ENCODE data around the gene ARHGDIG. TPM values are rescaled to one million over a fixed set of nuclear protein-coding genes. Genes with fewer than 3 reads are reported as not detected.
"Not testable (repeated sequence)": the region's sequence is repeated elsewhere in the genome, so short reads cannot be mapped to it uniquely, and the experiment has no call there.

ARHGDIG gene
- total RNA-seq, 1 donor from 2014 or later: 7.0 TPM

DNA sequence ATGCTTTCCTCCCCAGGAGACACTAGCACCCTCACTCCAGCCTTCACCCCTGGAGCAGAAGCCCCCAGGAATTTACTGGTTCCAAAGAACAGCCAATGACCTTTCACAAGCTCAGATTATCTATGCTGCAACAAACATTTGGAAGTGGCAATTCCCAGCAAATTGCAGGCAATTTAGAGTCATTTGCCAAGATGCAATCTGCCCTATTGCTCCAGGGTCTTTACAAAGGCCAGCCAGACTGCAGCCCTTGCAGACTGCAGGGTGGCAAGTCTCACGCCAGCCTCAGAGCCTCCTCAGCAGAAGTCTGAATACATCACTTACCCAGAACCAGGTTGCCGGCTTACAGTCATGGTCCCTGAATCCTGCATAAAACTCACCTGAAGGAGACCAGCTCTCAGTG, 50.4 kb downstream of the ARHGDIG start:
- H3K27ac ChIP-seq (replicated peaks): no peak overlapping the region
- DNase-seq: no peak
- H3K27me3 ChIP-seq (ENCODE audit: low read depth): no peaks in the 10 kb centered on the region
- peaks cover 28% of the 10 kb centered on the region for H3K4me1 ChIP-seq
- H3K9me3 ChIP-seq (replicated peaks): no peaks in the 10 kb centered on the region
- no peak overlapping the region for H3K4me3 ChIP-seq
- intact Hi-C loops (cut with micrococcal nuclease): no loop called here
- no peaks in the 10 kb centered on the region for H3K36me3 ChIP-seq
- TF ChIP-seq, protein P1, sequence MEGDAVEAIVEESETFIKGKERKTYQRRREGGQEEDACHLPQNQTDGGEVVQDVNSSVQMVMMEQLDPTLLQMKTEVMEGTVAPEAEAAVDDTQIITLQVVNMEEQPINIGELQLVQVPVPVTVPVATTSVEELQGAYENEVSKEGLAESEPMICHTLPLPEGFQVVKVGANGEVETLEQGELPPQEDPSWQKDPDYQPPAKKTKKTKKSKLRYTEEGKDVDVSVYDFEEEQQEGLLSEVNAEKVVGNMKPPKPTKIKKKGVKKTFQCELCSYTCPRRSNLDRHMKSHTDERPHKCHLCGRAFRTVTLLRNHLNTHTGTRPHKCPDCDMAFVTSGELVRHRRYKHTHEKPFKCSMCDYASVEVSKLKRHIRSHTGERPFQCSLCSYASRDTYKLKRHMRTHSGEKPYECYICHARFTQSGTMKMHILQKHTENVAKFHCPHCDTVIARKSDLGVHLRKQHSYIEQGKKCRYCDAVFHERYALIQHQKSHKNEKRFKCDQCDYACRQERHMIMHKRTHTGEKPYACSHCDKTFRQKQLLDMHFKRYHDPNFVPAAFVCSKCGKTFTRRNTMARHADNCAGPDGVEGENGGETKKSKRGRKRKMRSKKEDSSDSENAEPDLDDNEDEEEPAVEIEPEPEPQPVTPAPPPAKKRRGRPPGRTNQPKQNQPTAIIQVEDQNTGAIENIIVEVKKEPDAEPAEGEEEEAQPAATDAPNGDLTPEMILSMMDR (IDR thresholded peaks at IDR 0.05; ENCODE audit: borderline replicate concordance): no peak

DNA sequence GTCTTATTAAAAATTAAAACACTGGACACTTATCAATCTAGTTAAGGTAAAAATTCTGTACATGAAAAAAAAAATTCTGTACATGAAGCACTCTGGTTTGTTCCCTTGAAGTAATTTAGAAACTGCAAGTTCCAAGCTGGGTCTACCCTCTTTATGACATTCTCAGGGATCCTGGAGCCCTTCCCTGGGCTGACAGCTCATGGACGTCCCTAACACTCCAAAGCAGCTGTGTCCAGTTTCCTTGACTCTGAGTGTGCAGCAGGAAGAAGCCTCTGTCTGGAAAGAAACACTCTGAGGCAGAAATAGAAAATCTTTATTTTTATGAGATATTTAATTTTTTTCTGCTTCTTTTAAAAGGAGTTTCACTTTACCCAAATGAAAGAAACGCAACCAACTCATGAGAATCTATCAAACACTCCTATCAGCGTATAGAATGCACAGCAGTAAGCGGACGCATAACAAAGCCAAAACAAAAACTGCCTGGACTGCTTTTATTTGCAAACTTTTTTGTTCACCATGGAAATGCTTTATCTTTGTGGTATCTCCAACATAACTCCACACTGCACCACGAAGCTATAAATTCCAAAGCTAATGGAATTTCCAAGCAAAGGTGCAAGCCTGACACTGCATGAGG, 50.9 kb downstream of the ARHGDIG start:
- intact Hi-C loops (cut with micrococcal nuclease); H3K36me3 ChIP-seq; DNase-seq; H3K4me3 ChIP-seq; H3K27ac ChIP-seq (replicated peaks); H3K9me3 ChIP-seq (replicated peaks); H3K27me3 ChIP-seq (ENCODE audit: low read depth): not testable (repeated sequence)
- H3K4me1 ChIP-seq: peaks cover 31% of the 10 kb centered on the region

Other genes starting within 250 kb of the ARHGDIG start
- gene POLR3K, start 227.0 kb upstream of the ARHGDIG start, total RNA-seq: 11.7 TPM
- gene SNRNP25, start 226.8 kb upstream of the ARHGDIG start, total RNA-seq: 71.2 TPM
- gene RHBDF1, start 208.0 kb upstream of the ARHGDIG start, total RNA-seq: 24.4 TPM
- gene MPG, start 202.4 kb upstream of the ARHGDIG start, total RNA-seq: 44.5 TPM
- gene NPRL3, start 141.9 kb upstream of the ARHGDIG start, total RNA-seq: 18.4 TPM
- not detected for gene HBZ, start 127.9 kb upstream of the ARHGDIG start, total RNA-seq
- gene HBM, start 114.6 kb upstream of the ARHGDIG start, total RNA-seq: not detected
- gene HBA2, start 107.7 kb upstream of the ARHGDIG start, total RNA-seq: 59.1 TPM
- gene HBA1, start 103.9 kb upstream of the ARHGDIG start, total RNA-seq: 78.7 TPM
- not detected for gene HBQ1, start 100.1 kb upstream of the ARHGDIG start, total RNA-seq
- 23.3 TPM for gene LUC7L, start 51.1 kb upstream of the ARHGDIG start, total RNA-seq
- gene FAM234A, start 45.8 kb upstream of the ARHGDIG start, total RNA-seq: 135 TPM
- gene RGS11, start 4.6 kb upstream of the ARHGDIG start, total RNA-seq: 16.4 TPM
- gene PDIA2, start 2.6 kb downstream of the ARHGDIG start, total RNA-seq: 1.6 TPM
- gene AXIN1, start 72.1 kb downstream of the ARHGDIG start, total RNA-seq: 12.2 TPM
- gene MRPL28, start 89.9 kb downstream of the ARHGDIG start, total RNA-seq: 76.1 TPM
- 30.4 TPM for gene PGAP6, start 101.4 kb downstream of the ARHGDIG start, total RNA-seq
- gene NME4, start 116.6 kb downstream of the ARHGDIG start, total RNA-seq: 101 TPM
- 8.4 TPM for gene DECR2, start 121.3 kb downstream of the ARHGDIG start, total RNA-seq
- 27.4 TPM for gene RAB11FIP3, start 145.1 kb downstream of the ARHGDIG start, total RNA-seq
- 17.4 TPM for gene CAPN15, start 247.1 kb downstream of the ARHGDIG start, total RNA-seq